Liver (tissue), 9 donors: ENCODE measurements around the gene OFD1. TPM values are rescaled to one million over a fixed set of nuclear protein-coding genes. Genes with fewer than 3 reads are reported as not detected.

Experiments
- DNase-seq: peaks from one replicate; pipeline ENCODE4 v3.0.0-alpha.2; 2017; ENCODE audit warnings: low spot score
- H3K27ac ChIP-seq, 2 donors: one replicate each; pipeline ENCODE4 v1.7.0; 2013; ENCODE audit warnings: inconsistent platforms in 2 of 2, low read length in 2 of 2, control low read depth in 1 of 2, low read depth in 1 of 2, mild to moderate bottlenecking in 1 of 2
- H3K27me3 ChIP-seq, 4 donors: one replicate each; pipeline versions ENCODE4 v1.6.1 to v1.7.0; 2013; ENCODE audit warnings: low read length in 3 of 4, inconsistent platforms in 1 of 4, mild to moderate bottlenecking in 1 of 4, moderate library complexity in 1 of 4; ENCODE audit not compliant: control insufficient read depth in 4 of 4, insufficient read depth in 4 of 4
- H3K36me3 ChIP-seq, 4 donors: one replicate each; pipeline versions ENCODE4 v1.6.1 to v1.7.0; 2013; ENCODE audit warnings: low read length in 3 of 4, mild to moderate bottlenecking in 3 of 4, low read depth in 1 of 4, moderate library complexity in 1 of 4; ENCODE audit not compliant: control insufficient read depth in 4 of 4, insufficient read depth in 3 of 4
- H3K4me1 ChIP-seq, 4 donors: one replicate each; pipeline versions ENCODE4 v1.6.1 to v1.7.0; 2013; ENCODE audit warnings: low read length in 3 of 4, mild to moderate bottlenecking in 3 of 4, moderate library complexity in 1 of 4; ENCODE audit not compliant: control insufficient read depth in 4 of 4, insufficient read depth in 4 of 4
- H3K4me3 ChIP-seq, 3 donors: one replicate each; pipeline versions ENCODE4 v1.6.1 to v1.7.0; 2013; ENCODE audit warnings: low read length in 3 of 3, control low read depth in 1 of 3, low read depth in 1 of 3, mild to moderate bottlenecking in 1 of 3
- H3K9ac ChIP-seq, 2 donors: one replicate each; pipeline ENCODE4 v1.7.0; 2013; ENCODE audit warnings: low read length in 2 of 2, mild to moderate bottlenecking in 2 of 2, moderate library complexity in 2 of 2, control low read depth in 1 of 2, low read depth in 1 of 2
- H3K9me3 ChIP-seq, 4 donors: one replicate each; pipeline versions ENCODE4 v1.6.1 to v1.7.0; 2013; ENCODE audit warnings: low read length in 3 of 4; ENCODE audit not compliant: control insufficient read depth in 4 of 4
- ATF3 ChIP-seq: IDR thresholded peaks from 2 replicates; pipeline ENCODE4 v1.6.1; 2016; ENCODE audit warnings: antibody characterized with exemption
- CTCF ChIP-seq: fragments of 150-350 bp; IDR thresholded peaks from 2 replicates; pipeline ENCODE4 v1.5.1; 2017; ENCODE audit warnings: improper control_type of control experiment, low read depth, low read length; ENCODE audit not compliant: missing input control
- EGR1 ChIP-seq, 2 donors: IDR thresholded peaks; 2 replicates each; pipeline ENCODE4 v1.6.1; 2016 to 2018; ENCODE audit warnings: antibody characterized with exemption in 2 of 2, low read depth in 2 of 2
- FOXA1 ChIP-seq: IDR thresholded peaks from 2 replicates; pipeline ENCODE4 v1.6.1; 2016; ENCODE audit warnings: antibody characterized with exemption
- FOXA2 ChIP-seq: IDR thresholded peaks from 2 replicates; pipeline ENCODE4 v1.6.1; 2016; ENCODE audit warnings: antibody characterized with exemption
- HNF4A ChIP-seq, 2 donors: conservative IDR thresholded peaks; 2 replicates each; pipeline ENCODE4 v1.6.1; 2016; ENCODE audit warnings: antibody characterized with exemption in 2 of 2, mild to moderate bottlenecking in 2 of 2
- HNF4G ChIP-seq: IDR thresholded peaks from 2 replicates; pipeline ENCODE4 v1.6.1; 2016; ENCODE audit warnings: antibody characterized with exemption
- MAX ChIP-seq: IDR thresholded peaks from 2 replicates; pipeline ENCODE4 v1.6.1; 2016; ENCODE audit warnings: antibody characterized with exemption
- REST ChIP-seq: IDR thresholded peaks from 2 replicates; pipeline ENCODE4 v1.6.1; 2016; ENCODE audit warnings: antibody characterized with exemption, mild to moderate bottlenecking
- RXRA ChIP-seq, 2 donors: IDR thresholded peaks; 2 replicates each; pipeline ENCODE4 v1.6.1; 2017 to 2018; ENCODE audit warnings: antibody characterized with exemption in 2 of 2, mild to moderate bottlenecking in 1 of 2
- SP1 ChIP-seq: IDR thresholded peaks from 2 replicates; pipeline ENCODE4 v1.6.1; 2018; ENCODE audit warnings: antibody characterized with exemption, mild to moderate bottlenecking
- TAF1 ChIP-seq: conservative IDR thresholded peaks from 2 replicates; pipeline ENCODE4 v1.6.1; 2016; ENCODE audit warnings: antibody characterized with exemption, mild to moderate bottlenecking
- YY1 ChIP-seq: IDR thresholded peaks from 2 replicates; pipeline ENCODE4 v1.6.1; 2016; ENCODE audit warnings: antibody characterized with exemption, mild to moderate bottlenecking
- ZBTB33 ChIP-seq: IDR thresholded peaks from 2 replicates; pipeline ENCODE4 v1.6.1; 2016; ENCODE audit warnings: antibody characterized with exemption
- WGBS: extraction: QIAGEN DNeasy Blood & Tissue Kit; methylation state at CpG from one replicate; pipeline ENCODE4 v1.1.7; 2013; 5-methylcytosine and 5-hydroxymethylcytosine counted together
- polyA plus RNA-seq, 2 donors: library from polyadenylated mRNA; stranded (reverse) in 1 of 2; unstranded in 1 of 2; fragments of 200-250 nt in 1 of 2; fragments of >200 nt in 1 of 2; fragmentation: Nextera tagmentation in 1 of 2; extraction: Ambion mirVana in 1 of 2; gene quantifications; one replicate each; pipeline versions ENCODE4 v1.2.1 to v1.2.3, GENCODE V29; 2013 to 2015
- total RNA-seq, 2 donors: library from RNA; depleted of rRNA; stranded (reverse); fragments of >200 nt; gene quantifications; one replicate each; pipeline ENCODE4 v1.2.3, GENCODE V29; 2014
- donor health status: healthy.
- donor health status: healthy.
- donor health status: healthy.
- donor health status: healthy.
- donor health status: healthy.

The OFD1 gene
- total and polyA plus RNA-seq, 4 donors = 2.9 to 15.7 (median 9.6) TPM

GRCh38 chrX:13752646-13753045 is 18.1 kb downstream of the OFD1 start:
- DNase-seq = no peak
- no peaks in the 10 kb centered on the region for H3K27me3 ChIP-seq
- H3K9me3 ChIP-seq = no peaks in the 10 kb centered on the region
- H3K9ac ChIP-seq = no peak overlapping the region
- H3K36me3 ChIP-seq = peaks cover 0 to 26% (median 3%) of the 10 kb centered on the region in 4 donors
- H3K27ac ChIP-seq = no peak overlapping the region
- H3K4me3 ChIP-seq = no peak overlapping the region
- 74% methylated on average over 3 of the region's 3 CpGs for WGBS
- H3K4me1 ChIP-seq = no peaks in the 10 kb centered on the region
- TF ChIP-seq HNF4G (no peak), CTCF (no peak), ATF3 (no peak), RXRA (IDR thresholded peaks at IDR 0.05) (no peak), TAF1 (no peak), REST (no peak), HNF4A (conservative IDR thresholded peaks at IDR 0.05) (no peak), MAX (no peak), FOXA2 (no peak), YY1 (no peak), SP1 (no peak), EGR1 (IDR thresholded peaks at IDR 0.05; ENCODE audit: low read depth in 2 of 2) (no peak), ZBTB33 (no peak)

GRCh38 chrX:13754765-13755164 is 20.2 kb downstream of the OFD1 start:
- no peaks in the 10 kb centered on the region for H3K27me3 ChIP-seq
- no peak overlapping the region for H3K4me3 ChIP-seq
- no peak for TF ChIP-seq FOXA1
- TF ChIP-seq FOXA2 = no peak
- TF ChIP-seq REST = no peak
- TF ChIP-seq EGR1 (IDR thresholded peaks at IDR 0.05; ENCODE audit: low read depth in 2 of 2) = no peak
- no peaks in the 10 kb centered on the region for H3K9me3 ChIP-seq
- H3K36me3 ChIP-seq = peaks cover 0 to 39% (median 9%) of the 10 kb centered on the region in 4 donors
- DNase-seq = no peak
- no peak overlapping the region for H3K9ac ChIP-seq
- H3K27ac ChIP-seq = no peak overlapping the region
- H3K4me1 ChIP-seq = no peaks in the 10 kb centered on the region
- WGBS = 85% methylated on average over 1 of the region's 1 CpG
